ENCODE measurements around the gene PHACTR3. TPM values are rescaled to one million over a fixed set of nuclear protein-coding genes. Genes with fewer than 3 reads are reported as not detected.
"Not testable (repeated sequence)": the region's sequence is repeated elsewhere in the genome, so short reads cannot be mapped to it uniquely, and the experiment has no call there.

Gene PHACTR3
- polyA plus RNA-seq (ENCODE audit: insufficient read length), result 12.4 TPM
- long read RNA-seq, donor 1, result 0 reads
- long read RNA-seq, donor 2, partial matches to known transcripts, result 0 of 4 reads
- long read RNA-seq, donor 2, other reads (novel, unspliced or antisense), result 0 of 4 reads
- long read RNA-seq, donor 3, result 0 reads
- long read RNA-seq, donor 4, partial matches to known transcripts, result 0 of 1 reads
- long read RNA-seq, donor 4, other reads (novel, unspliced or antisense), result 0 of 1 reads
- long read RNA-seq, donor 5, transcript PHACTR3-202 (13 exons, 2,252 nt), result major isoform, 6 of 6 reads
- long read RNA-seq, donor 5, partial matches to known transcripts, result 0 of 6 reads
- long read RNA-seq, donor 5, other reads (novel, unspliced or antisense), result 0 of 6 reads
- long read RNA-seq, donor 6, partial matches to known transcripts, result 0 of 4 reads
- long read RNA-seq, donor 6, other reads (novel, unspliced or antisense), result 0 of 4 reads
- long read RNA-seq, donor 7, partial matches to known transcripts, result 9 of 12 reads
- long read RNA-seq, donor 7, other reads (novel, unspliced or antisense), result 0 of 12 reads
- long read RNA-seq, donor 8, partial matches to known transcripts, result 0 of 3 reads
- long read RNA-seq, donor 8, other reads (novel, unspliced or antisense), result 0 of 3 reads

GRCh38 chr20:59603781-59604541 is at the start of gene PHACTR3:
TSS of gene PHACTR3 (plus strand) at chr20:59604540. CDS start at chr20:59605015, 475 bp downstream.
- peak; percentile 35 for DNase-seq

- DNase-seq, result not testable (repeated sequence)
Measured at GRCh38 chr20:59557733-59558529, 46.4 kb upstream of the PHACTR3 start.

GRCh38 chr20:59559024-59559817 is 45.1 kb upstream of the PHACTR3 start:
- DNase-seq, result no peak

DNA sequence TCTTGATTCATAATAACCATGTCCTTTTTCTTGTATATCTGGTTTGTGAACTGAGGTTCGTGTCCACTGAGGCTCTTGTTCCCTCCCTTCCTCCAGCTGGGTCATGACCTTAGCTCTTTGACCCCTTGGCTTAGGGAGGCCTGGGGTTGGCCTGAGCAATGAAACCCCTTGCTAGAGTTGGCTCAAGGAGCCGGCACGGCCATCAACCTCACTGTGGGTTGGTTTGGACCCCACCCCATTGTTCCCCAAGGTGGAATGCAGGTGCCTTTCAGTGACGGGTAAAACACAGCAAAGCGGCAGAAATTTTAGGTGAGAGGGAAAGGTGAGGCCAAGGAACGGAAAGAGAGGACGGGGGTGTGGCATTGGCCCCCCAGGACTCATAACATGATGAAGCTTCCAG is 44.5 kb upstream of the PHACTR3 start:
- DNase-seq, result no peak

GRCh38 chr20:59560588-59561227 is 43.6 kb upstream of the PHACTR3 start:
- DNase-seq, result no peak

DNA sequence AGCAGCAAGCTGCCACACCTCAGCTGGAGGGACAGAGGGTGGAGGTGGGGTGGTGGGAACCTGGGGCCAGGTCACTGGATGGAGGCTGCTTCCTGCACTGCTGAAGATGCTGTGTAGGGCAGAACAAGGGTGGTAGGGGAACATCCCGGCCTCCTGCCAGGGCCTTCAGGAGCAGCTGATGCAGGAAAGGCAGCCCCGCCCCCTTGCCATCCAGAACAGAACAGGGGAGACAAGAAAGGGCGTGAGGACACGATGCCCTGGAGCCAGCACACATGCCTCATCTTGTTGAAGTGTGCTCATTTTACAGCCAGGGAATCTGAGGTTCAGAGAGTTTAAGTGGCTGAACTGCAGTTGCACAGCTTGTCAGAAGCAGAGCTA is 43.1 kb upstream of the PHACTR3 start:
- DNase-seq, result no peak

- no peak for DNase-seq
Measured at GRCh38 chr20:59561614-59562277, 42.6 kb upstream of the PHACTR3 start.

GRCh38 chr20:59564171-59564570 is 40.2 kb upstream of the PHACTR3 start:
- no peak for DNase-seq

- no peak for DNase-seq
Measured at GRCh38 chr20:59564943-59565342, 39.4 kb upstream of the PHACTR3 start.

GRCh38 chr20:59565768-59566461 is 38.4 kb upstream of the PHACTR3 start:
- DNase-seq, result no peak

DNA sequence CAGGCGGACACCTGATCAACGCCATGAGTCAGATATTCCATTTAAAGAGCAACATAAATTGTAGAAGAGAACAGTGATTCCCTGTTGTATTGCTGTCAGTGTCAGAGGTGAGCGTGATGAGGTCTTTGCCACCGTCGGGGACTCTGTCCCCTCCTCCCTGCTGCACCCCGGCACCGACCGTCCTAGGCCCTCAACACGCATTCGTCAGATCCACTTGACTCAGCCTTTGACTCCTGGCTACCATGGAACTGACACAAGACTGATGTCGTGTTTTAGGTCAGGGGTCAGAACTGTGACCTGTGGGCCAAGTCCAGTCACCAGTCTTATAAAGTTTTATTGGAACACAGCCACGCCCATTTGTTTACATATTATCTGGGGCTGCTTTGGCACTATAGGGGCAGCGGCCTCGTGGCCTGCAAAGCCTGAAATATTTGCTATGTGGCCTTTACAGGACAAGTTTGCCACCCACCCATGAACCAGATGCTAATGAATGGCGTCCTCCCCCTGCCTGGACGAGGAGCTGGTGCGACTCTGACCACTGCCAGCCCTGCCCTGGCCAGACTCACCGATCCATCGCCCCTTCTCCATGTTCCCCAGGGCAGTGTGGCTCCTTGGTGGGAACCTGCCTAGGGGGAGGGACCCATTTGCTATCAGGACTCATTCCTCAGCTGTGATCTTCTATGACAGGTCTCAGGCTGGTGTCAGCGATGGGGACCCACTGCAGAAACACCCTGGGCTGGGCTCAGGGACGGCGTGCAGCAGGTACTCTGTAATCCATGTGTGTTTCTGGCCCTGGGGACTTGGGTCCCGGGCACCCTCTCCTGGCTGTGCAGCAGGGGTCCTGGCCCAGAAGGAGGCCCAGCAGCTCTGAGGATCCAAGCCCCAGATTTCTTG is 37.5 kb upstream of the PHACTR3 start:
- DNase-seq, result no peak

DNA sequence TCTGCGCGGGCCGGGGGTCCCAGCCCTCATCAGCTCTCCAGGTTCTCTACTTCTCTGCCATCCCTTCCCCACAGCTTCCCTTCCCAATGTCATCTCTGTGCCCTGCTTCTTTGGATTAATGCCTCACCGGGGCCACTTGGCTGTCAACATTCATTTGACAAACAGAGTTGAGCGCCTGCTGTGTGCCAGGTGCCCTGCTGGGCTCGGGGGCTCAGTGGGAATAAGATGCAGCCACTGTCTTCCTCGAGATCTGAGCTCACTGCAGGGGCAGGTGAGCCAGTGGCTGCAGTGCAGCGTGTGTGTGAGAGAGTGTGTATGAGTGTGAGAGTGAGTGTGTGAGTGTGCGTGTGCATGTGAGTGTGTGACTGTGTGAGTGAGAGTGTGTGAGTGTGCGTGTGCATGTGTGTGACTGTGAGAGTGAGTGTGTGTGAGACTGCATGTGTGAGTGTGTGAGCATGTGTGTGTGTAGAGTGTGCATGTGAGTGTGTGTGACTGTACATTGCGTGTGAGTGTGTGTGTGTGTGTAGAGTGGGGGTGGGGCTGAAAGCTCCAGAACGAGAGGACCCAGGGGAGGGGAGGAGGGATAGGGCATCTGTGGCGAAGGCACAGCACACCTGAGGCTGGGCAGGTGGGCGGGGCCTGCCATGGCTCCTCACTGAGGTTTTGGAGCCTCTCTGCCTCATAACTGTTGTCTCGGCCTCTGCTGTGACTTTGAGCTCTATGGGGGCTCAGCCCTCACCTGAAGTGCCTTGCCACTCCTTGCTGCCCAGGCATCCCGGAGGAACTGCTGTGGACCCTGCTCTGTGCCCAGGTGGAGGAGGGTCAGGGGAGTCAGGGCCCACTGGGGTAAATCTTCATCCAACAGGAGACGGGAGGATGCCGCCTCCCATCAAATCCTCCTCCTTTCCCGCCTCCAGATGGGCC is 36.5 kb upstream of the PHACTR3 start:
- DNase-seq, result no peak

GRCh38 chr20:59568509-59569024 is 35.8 kb upstream of the PHACTR3 start:
- no peak for DNase-seq

GRCh38 chr20:59569305-59569704 is 35.0 kb upstream of the PHACTR3 start:
- no peak for DNase-seq

GRCh38 chr20:59571151-59571550 is 33.2 kb upstream of the PHACTR3 start:
- DNase-seq, result no peak

- peak; percentile 65 for DNase-seq
Measured at GRCh38 chr20:59571551-59572314, 32.6 kb upstream of the PHACTR3 start.

Measured in left kidney (tissue), 8 donors.